Measurements from ENCODE around the gene GABRG3. TPM values are rescaled to one million over a fixed set of nuclear protein-coding genes. Genes with fewer than 3 reads are reported as not detected.

GABRG3 gene
- total and polyA plus RNA-seq, 8 donors: 0.35 TPM; not detected in 7

DNA sequence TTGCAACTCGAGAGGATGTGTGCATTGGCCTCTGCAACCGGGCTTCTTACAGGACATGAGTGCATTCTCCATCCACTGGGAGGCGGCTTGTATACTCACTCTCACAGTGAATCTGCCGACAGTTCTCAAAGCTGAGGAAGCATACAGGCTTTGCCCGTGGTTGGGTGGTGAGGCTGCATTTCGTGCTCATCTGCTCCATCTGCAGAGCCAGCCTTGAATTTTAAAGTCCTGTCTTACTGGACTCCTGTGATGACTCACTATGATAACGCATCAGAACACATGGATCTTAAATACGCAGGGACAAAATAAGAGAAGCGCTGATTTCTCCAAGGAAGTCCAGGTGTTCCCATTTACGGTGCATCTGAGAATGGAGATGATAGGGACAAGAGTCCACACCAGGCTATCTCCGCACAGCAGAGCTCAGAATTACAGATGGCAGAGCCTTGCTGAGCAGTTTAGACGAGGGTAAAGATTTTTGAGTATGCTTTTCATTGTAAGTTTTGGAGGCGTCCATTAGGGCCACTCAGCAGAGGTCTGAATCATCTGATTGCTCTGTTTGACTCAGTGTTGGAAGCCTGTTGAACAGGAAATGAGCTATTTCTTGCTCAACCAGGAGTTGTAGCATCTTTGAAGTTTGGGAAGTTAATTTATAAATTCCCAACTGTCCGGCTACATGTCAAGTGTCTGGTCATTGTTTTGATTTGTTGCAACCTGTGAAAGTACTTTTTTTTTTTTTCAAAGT is 87.1 kb downstream of the GABRG3 start:
- no peak for FAIRE-seq
- intact Hi-C loops (cut with DNase I): no loop called here
- H3K4me3 ChIP-seq: no peak overlapping the region
- H3K4me1 ChIP-seq: no peaks in the 10 kb centered on the region
- no peak for DNase-seq
- no peak for ATAC-seq
- no peak overlapping the region for H3K27ac ChIP-seq
- H3K9me3 ChIP-seq: no peaks in the 10 kb centered on the region
- no peaks in the 10 kb centered on the region for H3K36me3 ChIP-seq
- no peak for TF ChIP-seq CTCF (IDR thresholded peaks at IDR 0.05)
- H3K27me3 ChIP-seq: no peaks in the 10 kb centered on the region
- 63 to 72% methylated on average over 14 of the region's 14 CpGs for WGBS, 2 donors

DNA sequence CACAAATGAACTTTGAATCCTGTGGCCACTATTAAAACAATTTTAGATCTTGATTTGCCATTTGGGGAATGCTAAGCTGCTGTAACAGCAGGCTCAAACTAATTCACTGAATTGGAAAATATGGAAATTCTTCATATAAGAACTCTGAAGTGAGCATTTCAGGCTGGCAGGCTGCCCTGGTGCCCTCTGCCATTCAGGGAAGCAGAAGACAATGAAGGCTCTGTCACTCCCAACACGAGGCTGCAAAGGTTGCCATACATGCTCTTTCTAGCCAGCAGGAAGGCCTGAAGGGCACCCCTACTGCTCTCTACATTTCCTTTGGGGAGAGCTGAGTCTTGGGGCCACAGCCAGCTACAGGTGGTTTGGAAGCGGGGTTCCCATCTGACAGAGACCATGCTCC is 88.0 kb downstream of the GABRG3 start:
- no peak overlapping the region for H3K27ac ChIP-seq
- no peak overlapping the region for H3K4me3 ChIP-seq
- no peaks in the 10 kb centered on the region for H3K36me3 ChIP-seq
- no peaks in the 10 kb centered on the region for H3K4me1 ChIP-seq
- WGBS, 2 donors: 31 to 50% methylated on average over 2 of the region's 2 CpGs
- TF ChIP-seq CTCF (IDR thresholded peaks at IDR 0.05): no peak
- no peaks in the 10 kb centered on the region for H3K9me3 ChIP-seq
- DNase-seq (no peak), ATAC-seq (no peak), FAIRE-seq (no peak)
- intact Hi-C loops (cut with DNase I): no loop called here
- H3K27me3 ChIP-seq: no peaks in the 10 kb centered on the region

GRCh38 chr15:27059610-27060202 is 88.7 kb downstream of the GABRG3 start:
- FAIRE-seq: no peak
- peak; percentile 40 to 84 (median 74) for ATAC-seq
- peak in 3 of 6 donors; percentile 11 to 60 (median 19) for DNase-seq
- 10 to 14% methylated on average over 3 of the region's 3 CpGs for WGBS, 2 donors
- Histone ChIP-seq H3K4me1 (no peaks in the 10 kb centered on the region), H3K27ac (no peak overlapping the region), H3K4me3 (no peak overlapping the region), H3K9me3 (no peaks in the 10 kb centered on the region), H3K36me3 (no peaks in the 10 kb centered on the region), H3K27me3 (no peaks in the 10 kb centered on the region)
- TF ChIP-seq CTCF (IDR thresholded peaks at IDR 0.05): peak; percentile 45 to 61 (median 54)
- intact Hi-C loops (cut with DNase I): no loop called here

DNA sequence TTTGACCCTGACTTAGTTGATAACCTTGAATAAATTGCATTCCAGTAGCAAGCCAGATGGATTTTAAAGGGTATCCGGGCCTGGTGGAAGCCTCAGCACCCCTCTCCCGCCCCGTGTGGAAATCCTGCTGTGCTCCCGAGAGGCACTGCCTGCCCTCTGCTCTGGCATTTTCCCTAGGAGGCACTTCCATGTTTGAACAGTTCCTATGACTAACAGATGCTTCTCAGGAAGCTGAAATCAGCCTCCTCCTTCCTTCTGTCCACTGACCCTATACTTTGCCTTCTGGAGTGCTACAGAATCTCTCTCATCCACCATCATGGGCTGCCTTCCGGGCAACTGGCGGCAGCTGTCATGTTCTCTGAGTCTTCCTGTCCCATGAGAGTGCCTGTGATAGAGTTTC is 90.8 kb downstream of the GABRG3 start:
- Histone ChIP-seq H3K27me3 (no peaks in the 10 kb centered on the region), H3K9me3 (no peaks in the 10 kb centered on the region), H3K4me1 (no peaks in the 10 kb centered on the region), H3K27ac (no peak overlapping the region), H3K4me3 (no peak overlapping the region), H3K36me3 (no peaks in the 10 kb centered on the region)
- ATAC-seq (no peak), DNase-seq (no peak), FAIRE-seq (no peak)
- TF ChIP-seq CTCF (IDR thresholded peaks at IDR 0.05): no peak
- intact Hi-C loops (cut with DNase I): no loop called here
- WGBS, 2 donors: 23 to 25% methylated on average over 6 of the region's 6 CpGs

DNA sequence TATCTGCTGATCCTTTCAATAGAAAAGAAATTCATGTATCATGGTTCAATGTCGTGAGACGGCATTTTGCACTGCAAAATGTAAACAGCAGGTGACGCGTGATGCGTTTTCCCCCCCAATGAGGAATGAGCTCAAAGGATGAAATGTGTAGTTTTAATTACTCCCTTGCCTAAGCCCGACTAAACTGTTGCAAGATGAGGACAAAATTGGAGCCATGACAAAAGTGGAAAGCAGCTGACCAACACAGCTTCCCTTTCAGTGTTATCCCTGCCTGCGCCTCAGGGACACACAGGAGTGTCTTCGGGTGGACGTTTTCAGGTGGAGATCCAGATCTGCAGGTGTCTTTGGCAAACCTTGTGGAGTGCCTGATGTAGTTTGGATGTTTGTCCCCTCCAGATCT is 92.0 kb downstream of the GABRG3 start:
- no peaks in the 10 kb centered on the region for H3K4me1 ChIP-seq
- no peak for FAIRE-seq
- H3K27ac ChIP-seq: no peak overlapping the region
- H3K4me3 ChIP-seq: no peak overlapping the region
- no peaks in the 10 kb centered on the region for H3K27me3 ChIP-seq
- intact Hi-C loops (cut with DNase I): no loop called here
- no peak for DNase-seq
- no peak for ATAC-seq
- 72 to 75% methylated on average over 9 of the region's 9 CpGs for WGBS, 2 donors
- H3K36me3 ChIP-seq: no peaks in the 10 kb centered on the region
- no peaks in the 10 kb centered on the region for H3K9me3 ChIP-seq
- TF ChIP-seq CTCF (IDR thresholded peaks at IDR 0.05): no peak
